Measurements from ENCODE around the gene TIMM13. TPM values are rescaled to one million over a fixed set of nuclear protein-coding genes. Genes with fewer than 3 reads are reported as not detected.
A peak's percentile ranks its signal among the peaks of the same experiment; 100 is the strongest.

Gene TIMM13
- total and polyA plus RNA-seq, 2 donors from 2014 or later, result 69.7 to 188 TPM

GRCh38 chr19:2454962-2455850 lies 27.8 kb upstream of the TIMM13 start:
- H3K9ac ChIP-seq (ENCODE audit: low read length in 3 of 3), result peak overlapping the region in 1 of 3 donors; percentile 71
- peak overlapping the region in 2 of 3 donors; percentile 3 to 75 for H3K4me3 ChIP-seq (ENCODE audit: low read length in 3 of 3)
- no peak overlapping the region for H3K27ac ChIP-seq (ENCODE audit: low read depth in 2 of 2, low read length in 2 of 2)
- no peaks in the 10 kb centered on the region for H3K27me3 ChIP-seq (ENCODE audit: control insufficient read depth, insufficient read depth, low read length)
- H3K36me3 ChIP-seq (ENCODE audit: control insufficient read depth in 2 of 3, insufficient read depth in 3 of 3, low read length in 3 of 3), result no peaks in the 10 kb centered on the region
- intact Hi-C loops (cut with DNase I), result no loop called here
- H3K9me3 ChIP-seq (ENCODE audit: control insufficient read depth in 2 of 3, insufficient read depth in 1 of 3, low read length in 3 of 3), result no peaks in the 10 kb centered on the region
- FAIRE-seq (no peak), DNase-seq (peak in 1 of 5 donors; percentile 60)
- no peak for TF ChIP-seq CTCF (IDR thresholded peaks at IDR 0.05; ENCODE audit: borderline replicate concordance, extremely low read depth, insufficient read depth)
- peaks cover 0 to 6% (median 2%) of the 10 kb centered on the region in 3 donors for H3K4me1 ChIP-seq (ENCODE audit: control insufficient read depth in 2 of 3, insufficient read depth in 2 of 3, low read depth in 1 of 3, low read length in 3 of 3)

GRCh38 chr19:2454199-2454961 lies 27.0 kb upstream of the TIMM13 start:
- H3K9ac ChIP-seq (ENCODE audit: low read length in 3 of 3), result no peak overlapping the region
- no peak overlapping the region for H3K4me3 ChIP-seq (ENCODE audit: low read length in 3 of 3)
- no peak overlapping the region for H3K27ac ChIP-seq (ENCODE audit: low read depth in 2 of 2, low read length in 2 of 2)
- no peaks in the 10 kb centered on the region for H3K9me3 ChIP-seq (ENCODE audit: control insufficient read depth in 2 of 3, insufficient read depth in 1 of 3, low read length in 3 of 3)
- DNase-seq (no peak), FAIRE-seq (no peak)
- H3K27me3 ChIP-seq (ENCODE audit: control insufficient read depth, insufficient read depth, low read length), result no peaks in the 10 kb centered on the region
- TF ChIP-seq CTCF (IDR thresholded peaks at IDR 0.05; ENCODE audit: borderline replicate concordance, extremely low read depth, insufficient read depth), result no peak
- H3K36me3 ChIP-seq (ENCODE audit: control insufficient read depth in 2 of 3, insufficient read depth in 3 of 3, low read length in 3 of 3), result no peaks in the 10 kb centered on the region
- intact Hi-C loops (cut with DNase I), result no loop called here
- H3K4me1 ChIP-seq (ENCODE audit: control insufficient read depth in 2 of 3, insufficient read depth in 2 of 3, low read depth in 1 of 3, low read length in 3 of 3), result peaks cover 0 to 6% (median 2%) of the 10 kb centered on the region in 3 donors

GRCh38 chr19:2453431-2454025 lies 26.1 kb upstream of the TIMM13 start:
- no peak overlapping the region for H3K9ac ChIP-seq (ENCODE audit: low read length in 3 of 3)
- FAIRE-seq (no peak), DNase-seq (no peak)
- no peaks in the 10 kb centered on the region for H3K9me3 ChIP-seq (ENCODE audit: control insufficient read depth in 2 of 3, insufficient read depth in 1 of 3, low read length in 3 of 3)
- H3K27me3 ChIP-seq (ENCODE audit: control insufficient read depth, insufficient read depth, low read length), result no peaks in the 10 kb centered on the region
- no peak overlapping the region for H3K4me3 ChIP-seq (ENCODE audit: low read length in 3 of 3)
- intact Hi-C loops (cut with DNase I), result no loop called here
- TF ChIP-seq CTCF (IDR thresholded peaks at IDR 0.05; ENCODE audit: borderline replicate concordance, extremely low read depth, insufficient read depth), result no peak
- no peak overlapping the region for H3K27ac ChIP-seq (ENCODE audit: low read depth in 2 of 2, low read length in 2 of 2)
- H3K4me1 ChIP-seq (ENCODE audit: control insufficient read depth in 2 of 3, insufficient read depth in 2 of 3, low read depth in 1 of 3, low read length in 3 of 3), result peaks cover 0 to 6% (median 2%) of the 10 kb centered on the region in 3 donors
- no peaks in the 10 kb centered on the region for H3K36me3 ChIP-seq (ENCODE audit: control insufficient read depth in 2 of 3, insufficient read depth in 3 of 3, low read length in 3 of 3)
